ENCODE measurements around the gene NPEPL1.
"Not testable (repeated sequence)": the region's sequence is repeated elsewhere in the genome, so short reads cannot be mapped to it uniquely, and the experiment has no call there.

NPEPL1 gene

GRCh38 chr20:58740356-58741308 lies 48.0 kb downstream of the NPEPL1 start:
- DNase-seq (ENCODE audit: low read depth) = no peak

GRCh38 chr20:58741384-58741783 lies 48.8 kb downstream of the NPEPL1 start:
- DNase-seq (ENCODE audit: low read depth) = no peak

- DNase-seq (ENCODE audit: low read depth) = no peak
These were observed 50.3 kb downstream of the NPEPL1 start for GRCh38 chr20:58742668-58743566.

- DNase-seq (ENCODE audit: low read depth) = no peak
These were observed 51.4 kb downstream of the NPEPL1 start for GRCh38 chr20:58743929-58744534.

- DNase-seq (ENCODE audit: low read depth) = no peak
These were observed 52.2 kb downstream of the NPEPL1 start for GRCh38 chr20:58744836-58745235.

- DNase-seq (ENCODE audit: low read depth) = no peak
These were observed 52.8 kb downstream of the NPEPL1 start for GRCh38 chr20:58745391-58745790.

GRCh38 chr20:58746620-58747019 lies 54.0 kb downstream of the NPEPL1 start:
- DNase-seq (ENCODE audit: low read depth) = no peak

GRCh38 chr20:58747211-58747610 lies 54.6 kb downstream of the NPEPL1 start:
- DNase-seq (ENCODE audit: low read depth) = no peak

GRCh38 chr20:58748618-58749017 lies 56.0 kb downstream of the NPEPL1 start:
- DNase-seq (ENCODE audit: low read depth) = no peak

- no peak for DNase-seq (ENCODE audit: low read depth)
These were observed 56.6 kb downstream of the NPEPL1 start for GRCh38 chr20:58749098-58749769.

GRCh38 chr20:58749979-58750378 lies 57.4 kb downstream of the NPEPL1 start:
- no peak for DNase-seq (ENCODE audit: low read depth)

- DNase-seq (ENCODE audit: low read depth) = not testable (repeated sequence)
These were observed 58.1 kb downstream of the NPEPL1 start for GRCh38 chr20:58750706-58751105.

GRCh38 chr20:58751979-58752378 lies 59.4 kb downstream of the NPEPL1 start:
- DNase-seq (ENCODE audit: low read depth) = no peak

GRCh38 chr20:58752565-58752964 lies 60.0 kb downstream of the NPEPL1 start:
- DNase-seq (ENCODE audit: low read depth) = no peak

GRCh38 chr20:58753267-58753921 lies 60.8 kb downstream of the NPEPL1 start:
- no peak for DNase-seq (ENCODE audit: low read depth)

- DNase-seq (ENCODE audit: low read depth) = no peak
These were observed 61.4 kb downstream of the NPEPL1 start for GRCh38 chr20:58753922-58754551.

- no peak for DNase-seq (ENCODE audit: low read depth)
These were observed 62.0 kb downstream of the NPEPL1 start for GRCh38 chr20:58754584-58754983.

- no peak for DNase-seq (ENCODE audit: low read depth)
These were observed 62.6 kb downstream of the NPEPL1 start for GRCh38 chr20:58755062-58755697.

GRCh38 chr20:58755766-58756449 lies 63.3 kb downstream of the NPEPL1 start:
- DNase-seq (ENCODE audit: low read depth) = no peak

GRCh38 chr20:58756450-58756775 lies 63.8 kb downstream of the NPEPL1 start:
- no peak for DNase-seq (ENCODE audit: low read depth)

Measured in GM04504 (cell line).